Occipital lobe (tissue), 2 donors: ENCODE measurements around the gene DUSP8. TPM values are rescaled to one million over a fixed set of nuclear protein-coding genes. Genes with fewer than 3 reads are reported as not detected.

Source experiments
- DNase-seq: peaks from one replicate; lab custom pipeline; 2025; lab: John Stamatoyannopoulos, UW
- total RNA-seq: library from RNA; depleted of rRNA; stranded (reverse); fragments of >200 nt; gene quantifications from one replicate; pipeline ENCODE4 v1.2.3, GENCODE V29; 2014

The DUSP8 gene
- total RNA-seq, 1 donor from 2014 or later: 5.6 TPM

- no peak for DNase-seq
Observed at GRCh38 chr11:1533342-1533725, 38.7 kb downstream of the DUSP8 start.

DNA sequence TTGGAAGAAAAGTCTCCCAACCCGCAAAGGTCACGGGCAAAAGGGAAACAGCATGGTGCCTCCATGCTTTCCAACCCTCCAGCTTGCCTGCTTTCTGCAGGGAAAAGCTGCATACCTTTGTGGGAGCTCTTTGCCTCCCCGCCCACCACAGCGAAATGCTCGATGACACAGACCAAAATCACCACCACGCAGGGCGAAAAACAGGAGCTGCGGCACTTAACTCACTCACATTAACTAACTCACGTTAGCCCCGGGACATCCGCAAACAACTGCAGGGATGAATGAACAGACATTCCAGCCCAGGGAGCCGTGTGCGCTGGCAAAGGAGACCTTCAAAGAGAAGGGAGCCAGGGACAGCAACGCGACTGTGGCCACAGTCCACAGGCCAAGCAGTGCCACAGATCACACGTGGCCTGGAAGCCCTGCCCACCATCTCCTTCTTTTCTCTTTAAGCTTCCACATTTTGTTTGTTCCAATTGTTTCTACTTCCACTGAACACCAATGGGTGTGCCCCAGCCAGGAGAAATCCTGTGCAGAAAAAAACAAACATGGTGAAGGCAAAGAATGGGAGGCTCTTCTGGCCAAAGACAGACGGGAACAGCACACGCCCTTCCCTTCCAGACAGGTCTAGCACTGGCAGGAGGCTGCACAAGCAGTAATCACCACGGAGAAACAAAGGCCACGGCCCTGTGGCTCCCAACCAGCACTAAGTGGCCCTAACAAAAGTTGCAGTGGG lies 39.3 kb downstream of the DUSP8 start:
- DNase-seq: no peak

GRCh38 chr11:1532014-1532586 lies 40.0 kb downstream of the DUSP8 start:
- peak; percentile 74 for DNase-seq

DNA sequence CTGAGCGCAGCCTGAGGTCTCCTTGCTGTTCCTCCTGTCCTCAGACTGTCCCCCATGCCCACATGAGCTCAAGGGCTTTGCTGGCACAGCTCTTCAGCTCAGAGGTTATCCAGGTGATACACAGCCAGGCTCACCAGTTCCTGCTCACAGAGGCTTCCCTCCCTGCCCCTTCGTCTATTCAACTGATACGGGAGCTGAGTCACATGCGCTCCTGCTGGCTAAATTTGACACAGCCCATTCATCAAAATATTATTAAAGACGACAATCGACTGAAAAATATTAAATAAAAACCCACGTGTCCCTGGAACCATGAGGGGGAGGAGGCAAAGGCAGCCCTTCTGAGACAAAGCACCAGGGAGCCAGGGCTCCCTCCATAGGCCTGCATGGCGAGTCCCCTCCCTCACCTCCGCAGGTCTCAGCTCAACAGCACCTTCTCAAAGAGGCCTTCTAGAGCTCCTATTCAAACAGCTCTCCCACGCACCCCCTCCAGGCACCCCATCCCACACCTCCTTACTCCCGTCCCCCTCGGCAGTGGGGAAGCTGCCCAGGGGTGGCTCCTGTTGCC lies 40.5 kb downstream of the DUSP8 start:
- DNase-seq: no peak

DNA sequence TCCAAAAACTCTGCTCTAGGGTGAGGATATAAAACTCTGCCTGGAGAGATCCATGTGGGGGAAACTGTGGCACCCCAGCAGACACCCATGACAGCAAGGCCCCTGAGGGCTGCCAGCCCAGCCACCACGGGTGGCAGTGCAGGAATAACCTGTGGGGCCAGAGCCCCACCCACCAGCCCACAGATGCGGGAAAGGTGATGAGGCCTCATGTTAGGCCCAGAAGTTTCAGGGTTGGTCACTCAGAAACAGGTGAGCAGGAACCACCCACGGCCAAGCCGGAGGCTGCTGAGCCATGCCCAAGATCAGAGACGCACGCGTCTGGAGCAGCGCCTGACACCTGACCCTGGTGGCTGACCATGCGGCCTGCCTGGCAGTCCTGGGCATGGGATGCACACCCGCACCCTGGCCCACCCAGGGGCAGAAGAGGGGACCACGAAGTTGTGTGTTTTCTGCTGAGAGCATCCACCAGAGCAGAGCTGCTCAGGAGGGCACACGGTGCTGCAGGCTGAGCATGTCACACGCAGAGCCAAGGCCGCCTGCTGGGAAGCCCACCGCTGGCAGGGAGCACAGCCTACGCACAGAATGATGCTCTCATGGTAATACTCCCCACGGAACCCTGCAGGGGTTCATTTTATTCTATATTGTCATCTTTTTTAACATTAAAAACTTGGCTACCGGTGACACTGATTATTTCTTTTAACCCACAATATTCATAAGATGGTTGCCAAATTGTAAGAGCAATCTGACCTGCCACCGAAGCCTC lies 41.2 kb downstream of the DUSP8 start:
- no peak for DNase-seq

DNA sequence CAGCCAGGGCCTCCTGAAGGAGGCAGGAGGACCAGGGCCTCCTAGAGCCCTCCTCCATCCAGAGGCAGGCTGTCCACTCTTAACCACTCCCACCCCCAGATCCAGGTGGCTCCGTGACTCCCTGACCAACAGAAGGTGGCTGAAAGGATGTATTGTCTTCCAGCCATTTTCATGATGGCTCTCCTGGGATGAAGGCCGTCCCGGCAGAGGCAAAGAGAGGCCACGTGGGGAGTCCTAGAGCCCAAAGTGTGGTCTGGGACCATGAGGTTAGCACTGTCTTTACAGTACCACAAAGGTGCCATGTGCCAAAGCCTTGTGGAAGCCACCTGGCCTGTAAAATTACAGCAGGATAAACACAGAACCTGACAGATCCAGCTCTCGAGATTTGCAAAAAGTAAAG lies 42.3 kb downstream of the DUSP8 start:
- DNase-seq: no peak

DNA sequence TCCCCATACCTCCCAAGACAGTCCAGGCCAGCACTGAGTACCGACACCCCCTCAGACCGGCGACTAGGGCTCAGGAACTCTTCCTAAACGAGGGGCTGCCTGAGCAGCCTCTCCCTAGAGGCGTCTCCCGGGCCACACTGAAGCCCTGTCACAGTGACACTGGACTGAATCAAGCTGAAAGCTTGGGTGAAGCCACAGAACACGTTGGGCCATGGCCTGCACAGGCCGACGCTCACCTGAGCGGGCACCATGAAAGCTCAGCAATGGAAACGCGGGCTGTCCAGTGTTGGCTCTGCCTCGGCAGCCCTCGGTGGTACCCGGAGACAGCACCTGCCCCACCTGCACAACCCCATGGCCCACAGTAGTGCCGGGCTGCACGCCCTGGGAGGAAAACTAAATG lies 42.8 kb downstream of the DUSP8 start:
- no peak for DNase-seq

DNA sequence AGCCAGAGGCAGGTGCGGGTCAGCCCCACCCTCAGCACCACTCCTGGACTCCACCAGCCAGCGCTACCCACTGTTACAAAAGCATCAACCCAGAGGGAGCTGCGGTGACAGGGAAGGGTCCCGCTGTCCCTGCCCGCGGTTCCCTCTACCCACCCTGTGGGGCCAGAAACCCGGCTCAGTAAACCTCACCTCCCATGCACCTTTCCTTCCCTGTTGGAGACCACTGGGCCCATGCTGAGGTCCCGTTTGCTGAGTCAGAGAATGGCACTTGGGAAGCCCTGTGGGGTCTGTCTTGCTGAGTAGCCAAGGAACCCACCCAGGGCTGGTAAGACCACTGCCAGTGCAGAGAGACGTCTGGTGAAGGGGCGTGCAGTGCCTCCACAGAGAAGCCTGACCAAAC lies 43.4 kb downstream of the DUSP8 start:
- DNase-seq: no peak

DNA sequence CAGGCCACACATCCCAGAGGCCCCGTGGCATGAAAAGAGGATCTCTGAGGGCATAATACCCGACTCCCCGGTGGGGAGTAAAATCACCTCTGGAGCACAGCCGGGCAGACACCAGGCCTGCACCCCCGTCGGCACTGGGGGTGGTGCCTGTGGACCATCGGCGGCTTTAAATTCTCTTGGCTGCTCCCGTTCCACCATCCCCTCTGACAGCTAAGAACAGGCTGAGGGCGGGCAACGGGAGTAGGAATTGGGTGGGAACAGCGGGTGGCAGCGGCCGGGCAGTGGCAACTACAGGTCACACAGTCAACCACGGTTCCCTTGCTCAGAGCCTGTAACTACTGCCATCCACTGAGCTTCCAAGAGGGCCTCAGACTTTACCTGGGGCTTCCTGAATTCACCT lies 45.3 kb downstream of the DUSP8 start:
- DNase-seq: no peak

- DNase-seq: no peak
Observed at GRCh38 chr11:1523779-1524178, 48.3 kb downstream of the DUSP8 start.

- DNase-seq: no peak
Observed at GRCh38 chr11:1523077-1523476, 49.0 kb downstream of the DUSP8 start.

DNA sequence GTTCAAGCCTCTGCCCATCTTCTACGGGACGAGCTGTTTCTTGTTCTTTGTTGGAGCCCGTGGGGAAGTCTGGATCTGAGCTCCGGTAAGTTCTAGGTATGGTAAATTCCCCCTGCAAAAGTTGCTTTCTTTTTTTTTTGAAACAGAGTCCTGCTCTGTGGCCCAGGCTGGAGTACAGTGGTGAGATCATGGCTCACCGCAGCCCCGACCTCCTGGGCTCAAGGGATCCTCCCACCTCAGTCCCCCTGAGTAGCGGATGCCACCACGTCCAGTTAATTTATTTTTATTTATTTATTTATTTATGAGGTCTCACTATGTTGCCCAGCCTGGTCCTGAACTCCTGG lies 50.0 kb downstream of the DUSP8 start:
- DNase-seq: no peak

- no peak for DNase-seq
Observed at GRCh38 chr11:1521382-1522080, 50.5 kb downstream of the DUSP8 start.

DNA sequence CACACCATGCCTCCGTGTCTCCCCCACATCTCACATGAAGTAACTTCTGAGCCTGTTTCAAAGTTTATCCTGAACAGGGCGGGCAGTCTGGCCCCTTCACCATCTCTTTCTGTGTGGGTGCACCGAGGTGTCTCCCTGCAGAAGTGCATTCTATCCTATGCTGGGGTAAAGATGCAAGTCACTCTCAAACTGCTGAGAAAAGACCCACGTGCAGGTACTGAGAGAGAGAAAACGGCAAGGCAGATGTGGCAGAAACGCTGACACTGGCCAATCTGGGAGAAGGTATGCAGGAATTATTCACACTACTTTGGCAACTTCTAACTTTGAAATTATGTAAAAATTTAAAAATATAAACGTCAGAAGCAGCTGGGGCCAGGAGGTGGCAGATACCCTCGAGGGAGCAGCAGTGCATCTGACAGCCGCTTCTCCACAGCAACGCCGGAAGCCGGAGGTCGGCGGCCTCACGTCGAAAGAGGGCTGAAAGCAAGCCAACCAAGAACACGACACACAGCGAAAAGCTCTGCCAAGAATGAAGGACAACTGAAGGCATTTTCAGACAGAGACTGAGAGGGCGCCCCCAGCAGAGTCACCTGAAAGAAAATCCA lies 51.3 kb downstream of the DUSP8 start:
- no peak for DNase-seq

GRCh38 chr11:1520209-1520662 lies 51.8 kb downstream of the DUSP8 start:
- DNase-seq: no peak

DNA sequence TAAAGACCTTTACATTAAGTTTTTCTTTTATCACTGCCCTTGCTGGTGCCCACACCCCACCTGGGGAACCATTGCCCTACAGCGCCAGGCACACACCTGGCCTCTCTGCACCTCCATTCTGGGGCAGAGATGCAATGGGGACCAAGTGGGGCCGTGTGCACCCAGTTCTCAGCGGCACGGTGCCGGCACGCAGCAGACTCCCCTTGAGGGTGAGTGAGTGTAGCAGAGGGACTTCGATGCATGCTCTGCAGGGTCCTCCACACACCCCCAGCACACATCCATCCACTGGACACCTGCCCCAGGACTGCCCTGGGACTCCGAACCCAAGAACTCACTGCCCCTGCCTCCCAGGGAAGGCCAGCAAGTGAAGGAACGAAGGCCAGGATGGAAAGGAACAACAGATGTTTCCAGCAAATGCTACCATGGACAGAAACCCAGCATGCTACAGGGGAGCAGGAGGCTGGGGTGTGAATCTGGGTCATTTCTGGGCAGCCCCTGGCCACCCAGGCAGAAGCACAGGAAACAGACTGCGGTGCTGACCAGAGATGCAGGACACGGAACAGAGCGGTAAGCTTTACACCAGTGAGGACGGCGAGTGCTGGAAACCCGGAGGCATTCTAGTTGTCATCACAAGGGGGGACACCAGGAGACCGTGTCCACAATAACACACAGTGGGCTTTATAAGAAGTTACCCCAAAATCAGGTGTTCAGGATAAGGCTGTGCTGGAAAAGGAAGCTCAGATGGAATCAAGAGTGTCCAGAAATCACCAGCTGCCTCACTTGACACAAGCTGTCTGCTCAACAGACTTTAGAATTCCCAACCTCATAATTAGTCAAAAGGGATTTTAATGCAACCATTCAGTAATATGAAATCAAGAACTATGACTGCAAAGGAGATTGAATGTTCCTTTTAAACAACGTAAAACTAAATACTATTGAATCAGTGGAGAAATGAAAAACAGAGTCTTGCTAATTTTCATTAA lies 52.8 kb downstream of the DUSP8 start:
- DNase-seq: no peak

DNA sequence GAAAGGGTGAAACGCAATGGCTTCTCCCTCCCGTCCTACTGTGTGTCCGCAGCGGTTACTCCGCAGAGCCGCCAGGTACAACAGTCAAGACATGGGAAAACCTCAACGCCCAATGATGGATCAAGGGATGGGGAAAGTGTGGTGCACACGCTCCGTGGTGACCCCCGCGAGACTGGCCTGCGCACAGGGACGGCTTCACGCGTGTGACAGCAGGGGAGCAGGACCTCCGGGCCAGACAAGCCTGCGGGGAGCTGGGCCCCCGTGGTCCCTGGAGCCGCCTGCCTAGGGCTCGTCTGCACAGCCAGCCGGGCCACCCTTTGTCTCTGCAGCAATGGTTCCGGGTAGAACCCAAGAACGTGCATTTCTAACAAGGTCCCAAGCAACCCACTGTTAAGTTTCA lies 53.8 kb downstream of the DUSP8 start:
- DNase-seq: no peak

DNA sequence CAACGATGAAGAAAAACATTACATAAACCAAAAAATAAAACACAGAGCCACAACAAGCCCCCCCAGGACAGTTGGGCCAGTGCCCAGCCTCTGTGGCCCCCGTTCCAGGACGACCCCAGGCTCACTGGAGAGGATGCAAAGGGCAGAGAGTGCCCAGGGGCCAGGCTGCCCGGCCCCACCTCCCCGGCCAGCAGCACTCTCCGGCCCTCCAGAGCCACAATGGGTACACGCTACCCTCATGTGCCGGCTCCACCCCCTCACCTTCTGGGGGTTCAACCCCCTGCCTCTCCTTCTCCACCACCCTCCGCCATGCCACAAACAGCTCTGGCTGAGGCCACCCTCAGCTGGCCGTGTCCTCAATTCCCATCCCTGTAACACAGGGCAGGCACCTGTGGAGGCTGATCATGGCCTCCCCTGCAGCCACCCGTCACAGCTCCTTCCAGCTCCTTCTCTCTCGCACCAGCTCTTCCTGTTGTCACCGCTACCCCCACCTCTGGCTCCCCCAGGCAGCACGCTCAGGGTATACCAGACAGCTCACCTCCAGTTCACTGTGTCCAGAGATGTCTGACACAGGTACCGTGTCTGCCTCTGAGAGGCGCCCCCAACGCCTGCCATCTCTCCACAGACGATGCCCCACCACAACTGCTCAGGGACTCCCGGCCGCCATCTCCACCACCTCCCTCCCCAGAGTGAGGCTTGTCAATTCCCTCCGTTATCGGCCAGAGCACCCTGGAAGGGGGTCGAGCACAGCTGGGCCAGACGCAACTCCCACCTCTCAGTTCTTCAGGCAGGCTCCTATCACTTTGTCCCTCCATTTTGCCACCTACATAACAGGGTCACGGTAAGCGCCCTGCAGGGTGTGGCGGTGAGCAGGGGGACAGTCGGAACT lies 54.7 kb downstream of the DUSP8 start:
- no peak for DNase-seq
